Activated CD4-positive, alpha-beta T cell treated with anti-CD3 and anti-CD28 coated beads for 24 hours (primary cell): ENCODE measurements around the gene FANCM.
"Not testable (repeated sequence)": the region's sequence is repeated elsewhere in the genome, so short reads cannot be mapped to it uniquely, and the experiment has no call there.

Source experiments
- DNase-seq, 2 donors: peaks; one replicate each; pipeline ENCODE4 v3.0.0-alpha.2; 2020; ENCODE audit warnings: low read depth in 2 of 2

The FANCM gene

DNA sequence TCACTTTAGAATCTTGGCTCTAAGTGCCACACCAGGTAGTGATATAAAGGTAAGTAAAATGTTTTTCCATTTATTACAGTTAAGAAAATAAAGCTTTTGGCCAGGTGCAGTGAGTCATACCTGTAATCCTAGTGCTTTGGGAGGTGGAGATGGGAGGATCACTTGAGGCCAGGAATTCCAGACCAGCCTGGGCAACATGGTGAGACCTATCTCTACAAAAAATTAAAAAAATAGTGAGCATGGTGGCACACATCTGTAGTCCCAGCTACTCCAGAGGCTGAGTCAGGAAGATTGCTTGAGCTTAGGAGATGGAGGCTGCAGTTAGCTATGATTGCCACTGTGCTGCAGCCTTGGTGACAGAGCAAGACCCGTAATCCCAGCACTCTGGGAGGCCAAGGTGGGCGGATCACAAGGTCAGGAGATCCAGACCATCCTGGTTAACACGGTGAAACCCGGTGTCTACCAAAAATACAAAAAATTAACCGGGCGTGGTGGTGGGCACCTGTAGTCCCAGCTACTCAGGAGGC is 5.0 kb downstream of the FANCM start:
- no peak for DNase-seq

DNA sequence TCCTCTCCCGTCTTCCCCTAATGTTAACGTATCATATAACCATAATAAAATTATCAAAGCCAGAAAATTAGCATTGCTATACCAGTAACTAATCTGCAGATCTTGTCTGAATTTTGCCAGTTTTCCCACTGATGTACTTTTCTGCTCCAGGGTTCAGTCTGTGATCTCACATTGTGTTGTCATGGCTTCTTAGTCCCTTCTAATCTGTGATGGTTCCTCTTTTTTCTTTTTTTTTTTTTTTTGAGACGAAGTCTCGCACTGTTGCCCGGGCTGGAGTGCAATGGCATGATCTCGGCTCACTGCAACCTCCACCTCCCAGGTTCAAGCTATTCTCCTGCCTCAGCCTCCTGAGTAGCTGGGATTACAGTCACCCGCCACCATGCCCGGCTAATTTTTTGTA is 6.4 kb downstream of the FANCM start:
- not testable (repeated sequence) for DNase-seq

DNA sequence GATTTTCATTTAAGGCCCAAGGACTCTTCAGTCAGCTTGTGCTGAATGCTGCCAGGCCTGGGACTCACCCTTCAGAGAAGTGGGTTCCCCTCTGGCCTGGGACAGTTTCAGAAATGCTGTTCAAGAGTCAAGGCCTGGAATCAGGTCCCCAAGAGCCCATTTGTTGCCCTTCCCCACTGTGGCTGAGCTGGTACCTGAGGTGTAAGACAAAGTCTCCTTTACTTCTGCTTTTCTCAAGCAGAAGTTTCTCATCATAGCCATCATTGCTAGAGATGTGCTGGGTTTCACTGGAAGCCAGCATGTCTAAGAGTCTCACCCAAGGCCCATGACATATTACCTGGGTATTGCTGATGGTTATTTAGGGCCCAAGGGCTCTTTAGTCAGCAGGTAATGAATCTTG is 8.9 kb downstream of the FANCM start:
- DNase-seq = no peak

DNA sequence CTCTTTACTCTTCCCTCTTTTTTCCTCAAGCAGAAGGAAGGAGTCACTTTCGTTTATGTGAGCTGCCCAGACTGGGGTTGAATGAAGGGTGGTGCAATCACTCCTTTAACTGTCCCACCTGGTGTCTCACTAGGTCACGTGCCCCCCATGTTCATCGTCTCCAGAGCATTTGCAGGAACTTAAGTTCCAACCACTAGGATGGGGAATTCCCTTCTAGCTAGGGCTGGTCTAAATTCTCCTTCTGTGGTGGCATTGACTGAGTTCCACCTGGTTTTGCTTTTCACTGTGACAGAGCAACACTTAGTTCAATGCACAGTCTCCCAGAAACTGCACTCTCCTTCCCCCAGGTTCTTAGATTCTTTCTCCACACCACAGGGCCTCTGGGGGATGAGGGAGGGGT is 9.5 kb downstream of the FANCM start:
- DNase-seq = no peak

DNA sequence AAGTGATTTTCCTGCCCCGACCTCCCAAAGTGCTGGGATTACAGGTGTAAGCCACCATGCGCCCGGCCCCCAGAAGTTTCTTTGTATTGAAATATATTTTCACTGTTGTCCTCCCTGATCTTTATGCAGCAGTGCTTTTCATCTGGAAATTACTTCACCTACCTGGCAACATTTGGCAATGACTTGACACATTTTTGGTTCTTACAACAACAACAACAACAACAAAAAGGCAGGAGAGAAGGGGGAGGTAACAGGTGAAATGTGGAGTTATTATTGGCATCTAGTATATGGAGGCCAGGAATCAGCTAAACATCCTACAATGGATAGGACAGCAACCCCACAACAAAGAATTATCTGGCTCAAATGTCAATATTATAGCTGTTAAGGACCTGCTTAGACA is 13.9 kb downstream of the FANCM start:
- DNase-seq = no peak

DNA sequence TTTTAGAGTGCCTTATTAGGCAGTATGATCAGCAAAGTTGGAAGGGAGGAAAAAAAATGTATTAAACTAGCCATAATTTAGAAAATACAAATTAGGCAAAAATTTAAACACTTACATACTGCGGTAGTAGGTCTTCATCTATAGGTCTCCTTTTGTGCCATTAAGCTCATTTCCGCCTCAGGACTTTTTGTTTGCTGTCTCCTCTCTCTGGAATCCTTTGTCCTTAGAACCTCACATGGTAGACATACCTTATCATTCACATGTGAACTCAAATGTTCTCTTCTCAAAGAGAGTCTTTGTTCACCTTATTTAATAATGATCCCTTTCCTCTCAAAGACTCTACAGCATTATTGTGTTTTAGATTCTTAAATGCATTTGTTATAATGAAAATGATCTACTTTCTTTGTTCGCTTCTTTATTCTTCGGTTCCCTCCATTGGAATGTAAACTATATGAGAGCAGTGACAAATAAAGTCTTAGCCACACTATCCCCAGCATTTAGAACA is 14.7 kb downstream of the FANCM start:
- no peak for DNase-seq

DNA sequence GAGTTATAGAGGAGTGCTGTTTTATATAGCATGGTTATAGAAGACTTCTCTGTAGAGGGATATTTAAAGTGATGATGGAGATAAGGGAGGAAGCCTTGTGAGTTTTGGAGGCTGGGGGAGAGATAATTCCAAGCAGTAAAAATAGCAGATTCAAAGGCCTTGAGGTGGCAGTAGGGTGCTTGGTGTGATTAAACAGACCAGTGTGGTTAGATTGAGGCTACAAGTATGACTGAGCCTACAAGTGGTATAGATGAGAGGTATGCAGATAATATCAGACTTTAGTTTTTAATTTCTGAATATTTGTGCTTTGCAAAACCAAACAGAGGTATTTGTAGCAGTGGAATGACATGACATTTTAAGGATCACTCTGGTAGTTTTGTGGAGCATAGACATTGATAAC is 20.3 kb downstream of the FANCM start:
- DNase-seq = no peak

DNA sequence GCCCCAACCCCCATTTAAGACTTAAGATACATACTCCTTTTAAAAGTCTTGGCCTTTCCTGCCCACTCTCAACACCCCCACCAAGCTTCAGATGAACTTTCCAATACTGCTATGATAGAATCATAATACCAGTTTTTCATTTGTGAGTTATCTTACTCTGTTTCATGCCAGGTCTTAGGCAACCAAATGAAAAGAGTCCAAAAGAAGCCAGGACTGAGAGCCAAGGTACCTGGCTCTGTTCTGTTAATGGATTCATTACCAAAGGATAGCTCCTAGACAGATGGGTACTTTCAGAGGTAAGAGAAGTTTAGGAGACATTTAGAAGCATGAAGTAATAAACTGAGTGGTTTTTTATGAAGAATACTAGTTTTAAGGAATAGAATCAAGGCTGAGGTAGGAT is 34.2 kb downstream of the FANCM start:
- DNase-seq = no peak

DNA sequence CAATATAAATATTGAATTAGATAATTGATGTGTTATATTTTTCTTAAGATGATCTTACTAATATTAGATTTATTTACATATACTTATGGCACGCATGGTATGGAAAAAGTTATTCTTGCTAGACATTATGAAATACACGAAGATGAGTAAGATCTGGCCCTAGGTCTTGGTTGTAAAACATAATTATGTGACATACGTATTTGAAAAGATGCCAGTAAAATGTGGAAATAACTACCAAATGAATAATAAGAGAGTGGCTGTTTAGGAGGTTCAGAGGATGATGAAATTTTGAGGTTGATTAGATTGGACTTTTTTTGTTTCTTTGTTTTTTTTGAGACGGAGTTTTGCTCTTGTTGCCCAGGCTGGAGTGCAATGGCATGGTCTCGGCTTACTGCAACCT is 41.3 kb downstream of the FANCM start:
- DNase-seq = no peak

DNA sequence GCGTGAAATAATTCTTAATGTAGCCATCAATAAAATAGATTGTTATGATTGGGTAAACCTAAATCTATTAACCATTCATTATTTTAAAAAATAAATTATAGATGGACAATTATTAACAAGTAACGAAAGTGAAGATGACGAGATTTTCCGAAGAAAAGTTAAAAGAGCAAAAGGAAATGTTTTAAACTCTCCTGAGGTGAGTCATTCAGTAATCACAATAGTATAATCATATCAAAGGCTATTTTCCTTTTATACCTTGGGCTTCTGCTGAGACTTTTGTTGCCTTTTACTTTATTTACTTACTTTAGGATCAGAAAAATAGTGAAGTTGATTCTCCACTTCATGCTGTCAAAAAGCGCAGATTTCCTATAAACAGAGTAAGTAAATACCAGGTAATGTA is 45.6 kb downstream of the FANCM start:
- no peak for DNase-seq

DNA sequence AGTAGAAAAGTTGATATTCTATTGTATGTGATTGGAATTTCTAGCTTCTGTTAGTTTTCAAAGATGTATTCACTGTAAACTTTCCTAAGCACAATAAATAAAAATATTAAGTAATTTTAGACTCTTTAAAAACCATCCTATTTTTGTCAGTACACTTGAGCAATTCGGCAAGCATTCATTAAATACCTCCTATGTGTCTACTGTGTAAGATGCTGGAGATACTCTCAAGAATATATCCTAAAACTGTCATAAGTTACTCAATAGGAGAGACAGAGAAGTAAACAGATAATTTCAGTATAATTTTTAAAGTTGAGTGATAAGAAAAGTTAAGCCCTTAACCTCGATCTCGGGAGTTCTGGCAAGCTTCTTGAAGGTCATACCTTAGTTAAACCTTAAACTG is 46.1 kb downstream of the FANCM start:
- no peak for DNase-seq

DNA sequence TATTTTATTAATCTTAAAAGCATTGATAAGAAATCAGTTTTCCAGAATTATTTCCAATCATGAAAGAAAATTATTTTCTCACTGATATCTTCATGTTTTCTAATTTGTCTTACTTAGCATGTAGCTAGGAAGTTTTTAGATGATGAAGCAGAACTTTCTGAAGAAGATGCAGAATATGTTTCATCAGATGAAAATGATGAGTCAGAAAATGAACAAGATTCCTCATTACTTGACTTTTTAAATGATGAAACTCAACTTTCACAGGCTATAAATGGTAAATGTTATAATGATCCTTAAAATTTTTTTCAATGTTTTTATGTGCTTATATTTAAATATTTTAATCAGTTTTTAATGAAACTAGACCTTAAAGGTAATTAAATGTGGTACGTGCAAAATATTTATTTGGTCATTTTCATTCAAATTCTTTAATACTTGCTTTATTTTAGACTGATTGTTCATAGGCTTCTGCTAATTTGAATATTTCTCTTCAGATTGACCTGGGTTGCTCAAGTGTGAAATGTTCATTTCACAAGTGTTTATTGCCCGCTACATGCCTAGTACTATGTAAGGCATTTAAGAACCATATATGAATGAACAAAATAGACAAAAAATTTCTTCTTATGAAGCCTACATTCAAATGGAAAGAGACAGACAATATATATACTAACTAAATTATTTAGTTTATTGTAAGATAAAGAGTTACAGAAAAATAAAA is 49.5 kb downstream of the FANCM start:
- DNase-seq = no peak

DNA sequence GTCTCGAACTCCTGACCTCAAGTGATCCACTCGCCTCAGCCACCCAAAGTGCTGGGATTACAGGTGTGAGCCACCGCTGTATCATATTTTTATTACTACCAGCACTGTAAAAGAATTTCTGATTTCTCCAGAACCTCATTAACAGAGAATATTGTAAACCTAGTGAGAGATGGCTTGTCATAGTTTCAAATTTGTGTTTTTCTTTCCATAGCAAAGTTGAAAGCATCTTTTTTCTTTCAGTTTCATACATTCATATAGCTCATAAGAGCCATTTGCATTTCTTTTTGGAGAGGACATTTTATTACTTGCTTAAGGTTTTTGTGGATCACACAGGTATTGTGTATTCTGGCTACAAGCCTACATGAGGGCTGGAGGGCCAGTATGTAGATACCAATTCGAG is 59.2 kb downstream of the FANCM start:
- no peak for DNase-seq

DNA sequence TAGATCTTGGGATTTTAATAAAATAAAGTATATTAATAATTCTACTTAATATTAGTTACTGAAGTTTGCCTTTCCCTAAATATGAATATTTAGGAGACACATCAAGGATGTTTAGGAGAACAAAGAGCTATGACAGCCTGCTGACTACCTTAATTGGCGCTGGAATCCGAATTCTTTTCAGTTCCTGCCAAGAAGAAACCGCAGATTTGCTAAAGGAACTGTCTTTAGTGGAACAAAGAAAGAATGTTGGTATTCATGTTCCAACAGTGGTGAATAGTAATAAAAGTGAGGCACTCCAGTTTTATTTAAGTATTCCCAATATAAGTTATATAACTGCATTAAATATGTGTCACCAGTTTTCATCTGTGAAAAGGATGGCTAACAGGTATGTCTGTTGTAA is 62.8 kb downstream of the FANCM start:
- DNase-seq = no peak

DNA sequence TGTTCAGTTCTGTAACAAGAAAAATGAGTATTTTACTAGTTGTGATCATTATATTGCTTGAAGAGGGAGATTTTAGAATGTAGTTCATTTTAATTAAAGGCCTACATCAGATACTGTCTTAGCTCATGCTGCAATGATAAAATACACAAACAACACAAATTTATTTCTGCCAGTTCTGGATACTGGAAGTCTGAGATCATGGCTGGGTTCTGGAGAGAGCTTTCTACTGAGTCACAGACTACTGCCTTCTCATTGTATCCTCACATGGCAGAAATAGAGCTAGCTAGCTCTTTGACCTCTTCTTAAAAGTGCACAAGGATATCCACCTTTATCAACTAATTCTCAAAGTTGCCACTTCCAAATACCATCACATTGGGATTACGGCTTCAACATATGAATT is 63.5 kb downstream of the FANCM start:
- DNase-seq = no peak

DNA sequence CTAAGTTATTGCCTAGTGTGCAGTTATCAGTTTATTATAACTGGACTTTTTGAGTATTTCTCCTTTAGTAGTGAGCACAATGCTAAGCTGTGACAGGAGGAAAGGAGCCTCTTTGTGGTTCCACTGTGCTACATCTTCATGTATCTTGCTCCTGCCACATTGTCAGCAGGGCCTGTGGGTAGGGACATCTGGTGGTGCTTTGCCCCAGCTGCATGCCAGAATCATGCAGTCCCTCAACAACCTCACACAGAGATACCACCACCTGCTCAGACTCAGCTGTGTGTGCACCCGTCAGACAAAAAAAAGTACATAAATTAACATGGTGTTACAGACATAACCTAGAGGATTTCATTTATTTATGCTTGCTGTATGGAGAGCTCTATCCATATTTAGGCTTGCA is 66.2 kb downstream of the FANCM start:
- no peak for DNase-seq

DNA sequence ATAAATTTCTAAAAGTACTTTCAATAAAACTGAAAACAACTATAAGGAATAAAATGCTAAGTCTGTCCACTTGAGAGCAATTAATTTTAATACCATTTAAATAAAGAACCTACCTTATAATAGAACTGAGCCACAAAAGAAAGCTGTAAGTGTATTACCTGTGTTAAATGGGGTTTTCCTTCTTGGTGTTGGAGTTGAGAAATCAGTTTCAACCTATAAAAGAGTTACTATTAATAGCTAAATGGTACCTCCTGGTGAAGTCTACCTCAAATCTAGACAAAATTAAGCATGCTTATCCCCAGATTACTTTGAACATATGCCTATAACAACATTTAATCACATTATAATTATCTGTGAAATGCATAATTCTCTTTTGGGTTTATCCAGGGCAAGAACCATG is 68.5 kb downstream of the FANCM start:
- no peak for DNase-seq

DNA sequence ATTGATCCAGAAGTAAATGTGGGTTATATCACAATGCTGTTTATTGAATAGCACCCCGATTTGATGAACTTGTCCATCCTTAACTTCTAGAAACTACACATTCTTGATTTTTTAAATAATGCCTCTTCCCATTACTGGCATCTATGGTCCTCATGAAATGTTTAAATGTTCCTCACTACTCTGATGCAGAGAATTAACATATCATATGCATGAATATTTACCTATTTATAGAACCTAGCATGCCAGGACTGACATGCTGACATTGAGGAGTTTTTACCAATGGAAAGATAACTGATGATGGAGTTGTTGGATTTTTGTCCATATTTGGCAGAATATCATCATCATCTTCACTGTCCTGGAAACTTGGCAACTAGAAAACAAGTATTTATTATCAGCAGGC is 74.4 kb downstream of the FANCM start:
- no peak for DNase-seq

DNA sequence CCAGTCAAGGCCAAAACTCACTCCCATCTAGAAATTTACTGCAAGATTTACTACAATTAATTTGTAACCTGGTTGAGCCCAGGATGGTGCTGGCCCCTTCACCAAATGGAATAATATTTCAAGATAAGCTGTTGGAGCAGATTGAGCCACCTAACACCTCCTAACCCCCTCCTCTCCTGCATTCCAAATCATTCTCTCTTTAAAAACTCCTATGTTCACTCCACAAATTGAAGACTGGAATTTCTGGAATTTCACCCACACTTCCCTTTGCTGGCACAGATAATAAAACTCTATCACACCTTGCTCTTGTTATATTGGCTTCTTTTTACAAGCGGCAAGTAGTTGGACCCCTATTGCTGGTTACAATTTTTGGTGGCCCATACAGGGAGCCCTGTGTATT is 75.6 kb downstream of the FANCM start:
- DNase-seq = no peak

DNA sequence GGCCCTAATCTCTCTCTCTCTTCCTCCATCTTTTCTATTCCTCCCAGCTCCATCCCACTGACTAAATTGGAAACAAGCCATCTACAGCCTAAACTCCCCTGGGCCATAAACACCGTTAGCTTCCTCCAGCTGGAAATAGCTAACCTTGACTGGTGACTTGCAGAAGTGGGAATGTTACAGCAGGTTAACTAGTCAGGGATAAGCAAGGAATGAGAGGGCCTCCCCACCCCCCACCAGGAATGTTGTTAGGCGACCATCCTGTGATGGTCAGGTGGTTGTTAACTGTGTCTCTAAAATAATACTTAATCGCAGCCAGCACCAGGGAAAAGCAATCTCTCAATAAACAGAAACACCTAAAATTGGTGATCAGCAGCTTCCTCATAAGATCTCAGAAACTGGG is 76.5 kb downstream of the FANCM start:
- DNase-seq = no peak

DNA sequence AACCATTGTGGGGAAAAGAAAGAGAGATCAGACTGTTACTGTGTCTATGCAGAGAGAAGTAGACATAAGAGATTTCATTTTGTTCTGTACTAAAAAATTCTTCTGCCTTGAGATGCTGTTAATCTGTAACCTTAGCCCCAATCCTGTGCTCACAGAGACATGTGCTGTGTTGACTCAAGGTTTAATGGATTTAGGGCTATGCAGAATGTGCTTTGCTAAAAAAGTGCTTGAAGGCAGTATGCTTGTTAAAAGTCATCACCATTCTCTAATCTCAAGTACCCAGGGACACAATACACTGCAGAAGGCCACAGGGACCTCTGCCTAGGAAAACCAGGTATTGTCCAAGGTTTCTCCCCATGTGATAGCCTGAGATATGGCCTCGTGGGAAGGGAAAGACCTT is 78.0 kb downstream of the FANCM start:
- not testable (repeated sequence) for DNase-seq

DNA sequence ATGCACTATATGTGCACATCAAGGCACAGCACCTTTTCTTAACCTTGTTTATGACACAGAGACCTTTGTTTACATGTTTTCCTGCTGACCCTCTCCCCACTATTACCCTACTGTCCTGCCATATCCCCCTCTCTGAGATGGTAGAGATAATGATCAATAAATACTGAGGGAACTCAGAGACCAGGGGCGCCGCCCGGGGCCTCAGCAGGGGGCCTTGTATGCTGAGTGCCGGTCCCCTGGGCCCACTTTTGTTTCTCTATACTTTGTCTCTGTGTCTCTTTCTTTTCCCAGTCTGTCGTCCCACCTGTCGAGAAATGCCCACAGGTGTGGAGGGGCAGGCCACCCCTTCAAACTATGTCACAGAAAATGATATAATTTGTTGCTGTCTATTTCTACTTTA is 78.6 kb downstream of the FANCM start:
- not testable (repeated sequence) for DNase-seq

DNA sequence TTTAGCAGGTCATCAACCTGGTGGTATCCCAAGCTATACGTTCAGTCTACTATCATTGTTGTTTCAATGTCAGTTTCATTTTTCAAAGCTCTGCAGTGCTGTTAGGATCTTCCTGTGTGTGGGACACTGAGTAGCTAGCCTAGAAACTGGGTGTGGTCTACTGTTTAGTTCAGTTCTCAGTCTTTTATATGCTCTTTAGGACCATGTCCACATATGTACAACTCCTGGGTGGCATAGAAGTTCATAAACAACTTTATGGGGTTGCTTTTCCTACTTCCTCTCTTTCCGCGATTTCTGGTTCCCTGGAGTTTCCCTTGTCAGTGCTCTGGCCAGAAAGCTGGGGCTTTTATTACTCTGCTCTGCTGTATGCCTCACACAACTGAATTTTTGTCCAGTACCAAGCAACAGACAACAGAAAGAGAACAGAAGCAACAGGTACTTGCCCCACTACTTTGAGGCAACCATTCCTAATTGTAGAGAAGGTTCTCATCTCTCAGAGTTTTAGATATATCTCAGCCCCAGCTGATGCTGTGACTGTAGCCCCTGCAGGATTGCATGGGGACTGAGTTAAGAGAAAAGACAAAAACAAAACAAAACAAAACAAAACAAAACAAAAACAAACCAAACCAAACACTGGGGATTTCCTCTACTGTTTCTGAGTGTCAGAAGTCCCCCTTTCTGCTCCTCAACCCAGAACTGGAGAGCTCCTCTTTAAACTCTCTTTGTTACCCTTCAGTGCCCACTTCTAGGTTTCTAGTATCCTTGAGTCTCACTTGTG is 86.9 kb downstream of the FANCM start:
- DNase-seq = no peak
